Fibroblast of lung (primary cell): ENCODE data around the gene SYT3.

Experiments
- EZH2 ChIP-seq: IDR thresholded peaks from 2 replicates; pipeline ENCODE4 v1.5.1; 2012; ENCODE audit warnings: low read length, control low read depth, mild to moderate bottlenecking; ENCODE audit errors: missing control alignments
- TF ChIP-seq, protein P1 (sequence below), 2 donors: IDR thresholded peaks in 1 of 2; conservative IDR thresholded peaks in 1 of 2; 1 replicate in 1 of 2; 2 replicates in 1 of 2; pipeline ENCODE4 v1.5.1; 2011 to 2012; ENCODE audit warnings: low read length in 2 of 2, control low read depth in 1 of 2, inconsistent platforms in 1 of 2, low read depth in 1 of 2, mild to moderate bottlenecking in 1 of 2

DNA sequence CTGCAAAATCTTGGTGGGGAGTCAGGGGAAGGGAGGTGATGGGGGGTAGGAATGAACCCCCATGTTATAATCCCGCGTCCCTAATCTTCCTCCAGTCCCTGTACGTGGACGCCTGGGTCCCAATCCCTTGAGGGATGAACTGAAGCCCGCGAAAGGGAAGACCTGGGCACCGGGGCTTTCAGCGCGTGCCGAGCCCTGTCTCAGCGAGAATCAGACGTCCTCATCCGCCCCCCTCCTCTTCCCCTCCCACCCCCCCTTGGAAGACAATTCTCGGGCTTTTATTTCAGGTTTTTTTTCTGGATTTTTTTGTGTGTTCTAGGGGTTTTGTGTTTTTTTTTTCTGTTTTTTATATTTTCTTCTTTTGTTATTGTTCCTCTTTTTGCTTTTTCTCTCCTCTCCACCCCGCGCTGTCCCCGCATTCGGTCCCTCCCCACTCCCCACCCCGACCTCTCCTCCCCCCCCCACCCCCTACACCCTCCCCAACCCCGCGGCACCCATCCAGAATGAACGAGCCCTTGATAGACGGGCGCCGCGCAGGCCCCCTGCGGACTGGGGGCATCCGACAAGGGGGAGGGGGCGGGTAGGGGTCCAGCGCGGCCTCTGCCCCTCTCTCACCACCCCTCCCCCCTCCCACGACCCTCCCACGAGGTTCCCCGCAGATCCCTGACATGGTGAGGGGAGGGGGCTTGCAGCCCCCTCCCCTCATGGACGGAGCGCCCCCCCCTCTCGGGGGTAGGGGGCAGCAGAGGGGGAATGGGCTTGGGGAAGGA, 19.8 kb upstream of the SYT3 start:
- TF ChIP-seq, protein P1, sequence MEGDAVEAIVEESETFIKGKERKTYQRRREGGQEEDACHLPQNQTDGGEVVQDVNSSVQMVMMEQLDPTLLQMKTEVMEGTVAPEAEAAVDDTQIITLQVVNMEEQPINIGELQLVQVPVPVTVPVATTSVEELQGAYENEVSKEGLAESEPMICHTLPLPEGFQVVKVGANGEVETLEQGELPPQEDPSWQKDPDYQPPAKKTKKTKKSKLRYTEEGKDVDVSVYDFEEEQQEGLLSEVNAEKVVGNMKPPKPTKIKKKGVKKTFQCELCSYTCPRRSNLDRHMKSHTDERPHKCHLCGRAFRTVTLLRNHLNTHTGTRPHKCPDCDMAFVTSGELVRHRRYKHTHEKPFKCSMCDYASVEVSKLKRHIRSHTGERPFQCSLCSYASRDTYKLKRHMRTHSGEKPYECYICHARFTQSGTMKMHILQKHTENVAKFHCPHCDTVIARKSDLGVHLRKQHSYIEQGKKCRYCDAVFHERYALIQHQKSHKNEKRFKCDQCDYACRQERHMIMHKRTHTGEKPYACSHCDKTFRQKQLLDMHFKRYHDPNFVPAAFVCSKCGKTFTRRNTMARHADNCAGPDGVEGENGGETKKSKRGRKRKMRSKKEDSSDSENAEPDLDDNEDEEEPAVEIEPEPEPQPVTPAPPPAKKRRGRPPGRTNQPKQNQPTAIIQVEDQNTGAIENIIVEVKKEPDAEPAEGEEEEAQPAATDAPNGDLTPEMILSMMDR (conservative IDR thresholded peaks at IDR 0.05 in 1 of 2, IDR thresholded peaks at IDR 0.05 in 1 of 2; ENCODE audit: low read depth in 1 of 2, low read length in 2 of 2): no peak
- TF ChIP-seq EZH2: no peak
